Stimulated activated naive CD8-positive, alpha-beta T cell treated with anti-CD3 and anti-CD28 coated beads, Interleukin-15, amount 100 ng/mL, for 72 hours (primary cell): ENCODE results near the gene CLCF1.
A peak's percentile ranks its signal among the peaks of the same experiment; 100 is the strongest.

Experiments
- ATAC-seq: fragments of 150-1000 bp; cut with Tn5 transposase; 2 replicates; pipeline ENCODE4 v1.10.0; 2021; ENCODE audit warnings: mild to moderate bottlenecking, moderate library complexity
- DNase-seq, 2 donors: peaks; one replicate each; pipeline ENCODE4 v3.0.0; 2021 to 2022
- H3K27ac Mint-ChIP-seq, 2 donors: one replicate each; pipeline ENCODE4 v1.8.0; 2022; ENCODE audit warnings: mild to moderate bottlenecking in 2 of 2, mixed read lengths in 2 of 2, moderate library complexity in 2 of 2
- H3K27me3 Mint-ChIP-seq: one replicate; pipeline ENCODE4 v1.8.0; 2022; ENCODE audit warnings: mixed read lengths
- H3K4me1 Mint-ChIP-seq: one replicate; pipeline ENCODE4 v1.8.0; 2022; ENCODE audit warnings: mild to moderate bottlenecking, mixed read lengths
- H3K4me3 Mint-ChIP-seq, 2 donors: one replicate each; pipeline ENCODE4 v1.8.0; 2022; ENCODE audit warnings: mild to moderate bottlenecking in 2 of 2, mixed read lengths in 2 of 2, moderate library complexity in 1 of 2
- H3K9me3 Mint-ChIP-seq, 2 donors: one replicate each; pipeline ENCODE4 v1.8.0; 2022; ENCODE audit warnings: mixed read lengths in 2 of 2

CLCF1 gene

DNA sequence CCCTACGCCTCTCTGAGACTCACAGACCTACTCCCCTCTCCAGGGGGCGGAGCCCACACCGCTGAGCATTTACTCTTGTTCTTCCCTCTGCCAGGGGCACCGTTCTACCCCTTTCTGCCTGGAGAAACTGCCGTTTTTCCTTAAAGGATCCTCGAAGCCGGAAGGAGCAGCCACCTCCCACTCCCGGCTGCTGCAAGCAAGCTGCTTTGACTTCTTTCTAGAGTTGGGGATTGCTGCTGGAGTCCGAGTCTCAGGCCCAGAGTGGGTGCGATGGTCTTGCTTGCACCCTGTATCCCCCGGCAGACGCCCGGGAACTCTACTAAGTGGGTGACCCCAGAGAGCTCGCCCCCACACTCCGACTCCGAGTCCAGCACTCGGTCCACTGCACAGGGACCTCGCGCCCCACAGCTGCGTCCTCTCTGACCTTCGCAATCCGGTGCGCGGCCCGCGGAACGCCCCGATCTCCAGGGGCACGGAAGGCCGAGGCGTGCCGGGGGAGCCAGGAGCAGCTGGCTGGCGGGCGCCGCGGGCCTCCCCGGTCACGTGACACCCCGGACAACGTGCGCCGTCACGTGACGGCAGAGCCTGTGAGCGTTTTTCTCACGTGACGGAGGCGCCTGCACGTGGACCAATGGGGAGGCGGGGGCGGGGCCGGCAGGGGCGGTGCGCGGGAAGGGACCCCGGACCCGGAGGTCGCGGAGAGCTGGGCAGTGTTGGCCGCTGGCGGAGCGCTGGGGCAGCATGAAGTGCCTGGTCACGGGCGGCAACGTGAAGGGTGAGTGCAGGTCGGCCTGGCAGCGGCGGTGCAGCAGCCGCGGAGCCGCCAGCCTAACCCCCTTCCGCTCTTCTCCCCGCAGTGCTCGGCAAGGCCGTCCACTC lies 18.1 kb upstream of the CLCF1 start, which contains the start of gene RAD9A:
Gene RAD9A (plus strand): TSS at position 683 of the 879 bp plus-strand sequence. CDS start 59 bp downstream, at position 742.
- Mint-ChIP-seq H3K9me3 (no peaks in the 10 kb centered on the region), H3K4me3 (peak within 1 kb of the TSS; percentile 94 to 95), H3K27ac (peak within 1 kb of the TSS; percentile 85 to 93), H3K27me3 (no peaks in the 10 kb centered on the region), H3K4me1 (peaks cover 54% of the 10 kb centered on the region)
- DNase-seq: peak; percentile 86 to 92
- ATAC-seq: peak; percentile 72

GRCh38 chr11:67390947-67391303 lies 17.5 kb upstream of the CLCF1 start:
- H3K4me3 Mint-ChIP-seq: peak overlapping the region; percentile 94 to 95
- peaks cover under 1% of the 10 kb centered on the region for H3K27me3 Mint-ChIP-seq
- no peak for DNase-seq
- no peak for ATAC-seq
- no peaks in the 10 kb centered on the region for H3K9me3 Mint-ChIP-seq
- H3K4me1 Mint-ChIP-seq: peaks cover 48% of the 10 kb centered on the region
- H3K27ac Mint-ChIP-seq: peak overlapping the region in 1 of 2 donors; percentile 93

DNA sequence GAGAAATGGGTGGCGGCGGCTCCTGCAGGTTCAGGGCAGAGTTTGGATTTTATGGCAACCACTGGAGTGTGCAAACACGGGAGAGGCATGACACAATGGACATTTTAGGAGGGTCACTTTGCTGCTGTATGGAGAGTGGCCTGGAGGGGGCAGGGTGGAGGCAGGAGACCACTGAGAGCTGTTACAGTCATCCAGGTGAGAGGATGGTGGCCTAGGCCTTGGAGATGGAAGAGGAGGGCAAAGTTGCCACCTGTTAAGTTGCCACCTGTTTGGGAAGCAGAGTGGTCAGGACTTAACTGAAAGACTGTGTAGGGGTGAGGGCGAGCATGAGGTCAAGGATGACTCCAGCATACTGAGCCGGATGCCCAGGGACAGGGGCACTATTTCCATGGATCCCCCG lies 16.1 kb upstream of the CLCF1 start:
- ATAC-seq: peak; percentile 72
- H3K4me3 Mint-ChIP-seq: peak overlapping the region; percentile 49 to 53
- peak overlapping the region in 1 of 2 donors; percentile 19 for H3K27ac Mint-ChIP-seq
- peaks cover 10% of the 10 kb centered on the region for H3K27me3 Mint-ChIP-seq
- H3K9me3 Mint-ChIP-seq: no peaks in the 10 kb centered on the region
- peaks cover 53% of the 10 kb centered on the region for H3K4me1 Mint-ChIP-seq
- peak; percentile 54 to 65 for DNase-seq

GRCh38 chr11:67387518-67387917 lies 14.1 kb upstream of the CLCF1 start:
- ATAC-seq (no peak), DNase-seq (no peak)
- H3K4me3 Mint-ChIP-seq: no peak overlapping the region
- no peak overlapping the region for H3K27ac Mint-ChIP-seq
- H3K27me3 Mint-ChIP-seq: peaks cover 10% of the 10 kb centered on the region
- no peaks in the 10 kb centered on the region for H3K9me3 Mint-ChIP-seq
- H3K4me1 Mint-ChIP-seq: peaks cover 39% of the 10 kb centered on the region

DNA sequence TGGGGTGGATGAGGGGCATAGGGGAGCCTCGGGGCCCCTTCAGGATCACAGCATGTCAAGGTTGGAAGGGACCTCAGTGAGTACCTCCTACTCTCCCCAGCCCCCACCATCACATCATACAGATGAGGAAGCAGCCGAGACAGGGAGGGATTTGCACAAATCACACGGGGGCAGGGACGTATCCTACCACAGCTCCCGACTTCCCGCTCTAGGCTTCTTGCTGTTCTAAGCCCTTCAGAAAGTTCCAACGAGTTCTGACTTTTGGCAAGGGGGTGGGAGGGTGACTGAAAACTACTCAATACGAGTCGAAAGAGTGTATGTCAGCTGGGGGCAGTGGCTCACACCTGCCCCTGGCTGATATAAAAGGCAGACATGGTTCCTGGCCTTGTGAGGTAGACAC lies 13.7 kb upstream of the CLCF1 start:
- H3K4me3 Mint-ChIP-seq: no peak overlapping the region
- peaks cover 38% of the 10 kb centered on the region for H3K4me1 Mint-ChIP-seq
- DNase-seq: no peak
- no peaks in the 10 kb centered on the region for H3K9me3 Mint-ChIP-seq
- H3K27ac Mint-ChIP-seq: no peak overlapping the region
- no peak for ATAC-seq
- H3K27me3 Mint-ChIP-seq: peaks cover 10% of the 10 kb centered on the region

DNA sequence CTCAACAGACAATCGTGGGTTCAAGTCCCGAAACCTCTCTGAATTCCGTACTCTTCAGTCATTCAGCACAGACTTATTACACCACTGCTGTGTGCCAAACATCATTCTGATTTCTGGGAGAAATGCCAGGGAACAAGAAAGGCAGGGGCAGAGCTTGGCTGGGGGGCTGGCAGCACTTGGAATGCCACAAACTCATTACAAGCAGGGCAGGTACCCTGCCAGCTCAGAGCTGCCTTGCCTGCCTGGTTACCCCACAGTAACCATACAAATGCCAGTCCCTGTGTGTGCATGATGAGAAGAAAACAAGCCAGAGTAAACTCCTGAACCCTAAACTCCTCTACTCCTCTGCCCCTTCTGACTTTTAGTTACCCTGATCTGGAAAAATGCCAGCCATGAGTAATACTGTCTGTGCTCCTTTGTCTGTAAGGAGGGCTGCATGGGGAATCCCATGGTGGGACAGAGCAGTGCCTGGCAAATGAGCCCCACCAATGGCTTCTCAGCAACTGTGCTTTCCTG lies 11.5 kb upstream of the CLCF1 start:
- Mint-ChIP-seq H3K4me3 (no peak overlapping the region), H3K9me3 (no peaks in the 10 kb centered on the region), H3K27me3 (peaks cover 22% of the 10 kb centered on the region), H3K4me1 (peaks cover 29% of the 10 kb centered on the region), H3K27ac (no peak overlapping the region)
- ATAC-seq (no peak), DNase-seq (no peak)

DNA sequence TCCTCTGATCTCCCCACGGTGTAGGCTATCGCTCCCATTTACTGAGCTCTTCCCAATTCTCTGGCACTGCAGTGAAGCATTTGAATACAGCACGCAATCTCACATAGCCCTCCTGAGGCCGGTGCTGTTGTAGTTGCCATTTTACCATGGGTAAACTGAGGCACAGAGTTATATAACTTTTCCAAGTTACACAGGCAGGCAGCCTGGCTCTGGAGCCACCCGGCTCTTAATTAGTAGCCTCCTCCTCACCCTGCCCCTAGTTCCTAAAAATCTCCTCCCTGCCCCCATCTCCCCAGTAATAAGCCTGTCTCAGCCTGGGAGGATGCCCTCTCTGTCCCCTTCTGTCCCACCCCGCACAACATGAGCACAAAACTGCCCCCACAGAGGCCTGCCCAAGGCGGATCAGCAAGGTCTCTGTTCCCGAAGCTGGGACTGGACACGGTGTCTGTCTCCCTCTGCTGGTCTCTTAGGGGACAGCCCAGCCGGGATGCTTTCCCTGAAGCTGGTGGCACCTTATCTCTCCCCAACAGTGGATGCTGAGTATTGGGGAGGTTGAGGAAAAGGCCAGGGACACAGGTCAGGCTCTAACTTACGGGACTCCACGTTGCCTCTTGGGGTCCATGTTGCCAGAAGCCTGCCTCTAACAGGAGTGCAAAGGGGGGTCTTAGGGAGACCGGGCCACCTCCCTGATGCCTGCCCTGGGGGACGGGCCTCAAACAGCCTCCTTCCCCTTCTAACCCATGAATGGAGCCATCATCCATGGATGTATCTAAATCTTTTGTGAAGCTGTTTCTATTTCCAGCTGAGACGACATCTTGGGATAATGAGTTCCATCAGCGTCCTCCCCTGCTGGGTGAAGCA lies 9.1 kb upstream of the CLCF1 start:
- Mint-ChIP-seq H3K4me1 (peaks cover 29% of the 10 kb centered on the region), H3K27ac (no peak overlapping the region), H3K27me3 (peaks cover 28% of the 10 kb centered on the region), H3K4me3 (no peak overlapping the region), H3K9me3 (no peaks in the 10 kb centered on the region)
- peak; percentile 83 to 84 for DNase-seq
- peak; percentile 90 for ATAC-seq

DNA sequence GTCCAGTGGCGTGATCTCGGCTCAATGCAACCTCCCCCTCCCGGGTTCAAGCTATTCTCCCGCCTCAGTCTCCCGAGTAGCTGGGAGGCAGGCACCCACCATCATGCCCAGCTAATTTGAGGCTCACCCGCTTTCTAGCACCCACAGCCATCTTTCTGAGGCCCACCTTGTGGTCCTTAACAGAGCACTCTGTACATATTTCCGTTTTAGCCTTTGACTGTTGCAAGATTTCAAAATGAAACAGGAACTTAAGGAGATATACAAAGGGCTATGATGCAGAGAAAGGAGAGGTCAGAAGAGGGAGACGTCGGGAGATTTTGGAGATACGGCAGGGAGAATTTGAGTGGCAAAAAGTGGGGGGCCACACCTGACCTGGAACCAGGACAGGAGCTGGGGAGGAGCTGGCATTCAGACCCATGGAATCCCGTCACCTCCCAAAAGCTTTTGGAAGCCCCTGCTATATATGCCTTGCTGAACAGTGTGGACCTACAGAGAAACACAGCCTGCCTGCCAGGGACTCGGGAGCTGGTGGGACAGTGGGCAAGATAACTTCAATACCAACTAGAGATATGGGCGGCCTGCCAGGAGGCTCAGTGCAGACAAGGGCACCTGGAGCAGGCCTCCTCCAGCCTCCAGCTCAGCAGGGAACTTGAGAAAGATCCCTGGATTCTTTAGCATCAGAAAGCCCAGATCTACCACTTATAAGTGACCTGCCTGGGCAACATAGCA lies 8.0 kb upstream of the CLCF1 start:
- H3K9me3 Mint-ChIP-seq: no peaks in the 10 kb centered on the region
- no peak for DNase-seq
- no peak for ATAC-seq
- no peak overlapping the region for H3K4me3 Mint-ChIP-seq
- no peak overlapping the region for H3K27ac Mint-ChIP-seq
- peaks cover 29% of the 10 kb centered on the region for H3K4me1 Mint-ChIP-seq
- peaks cover 30% of the 10 kb centered on the region for H3K27me3 Mint-ChIP-seq

- Mint-ChIP-seq H3K4me1 (peaks cover 36% of the 10 kb centered on the region), H3K27me3 (peaks cover 40% of the 10 kb centered on the region), H3K9me3 (no peaks in the 10 kb centered on the region), H3K4me3 (no peak overlapping the region), H3K27ac (no peak overlapping the region)
- DNase-seq: no peak
- peak; percentile 22 for ATAC-seq
These were observed 6.0 kb upstream of the CLCF1 start for GRCh38 chr11:67379061-67380058.

- H3K9me3 Mint-ChIP-seq: no peaks in the 10 kb centered on the region
- peaks cover 44% of the 10 kb centered on the region for H3K4me1 Mint-ChIP-seq
- DNase-seq: no peak
- peaks cover 48% of the 10 kb centered on the region for H3K27me3 Mint-ChIP-seq
- ATAC-seq: no peak
- H3K4me3 Mint-ChIP-seq: no peak overlapping the region
- H3K27ac Mint-ChIP-seq: no peak overlapping the region
These were observed 5.1 kb upstream of the CLCF1 start for GRCh38 chr11:67378544-67378943.

DNA sequence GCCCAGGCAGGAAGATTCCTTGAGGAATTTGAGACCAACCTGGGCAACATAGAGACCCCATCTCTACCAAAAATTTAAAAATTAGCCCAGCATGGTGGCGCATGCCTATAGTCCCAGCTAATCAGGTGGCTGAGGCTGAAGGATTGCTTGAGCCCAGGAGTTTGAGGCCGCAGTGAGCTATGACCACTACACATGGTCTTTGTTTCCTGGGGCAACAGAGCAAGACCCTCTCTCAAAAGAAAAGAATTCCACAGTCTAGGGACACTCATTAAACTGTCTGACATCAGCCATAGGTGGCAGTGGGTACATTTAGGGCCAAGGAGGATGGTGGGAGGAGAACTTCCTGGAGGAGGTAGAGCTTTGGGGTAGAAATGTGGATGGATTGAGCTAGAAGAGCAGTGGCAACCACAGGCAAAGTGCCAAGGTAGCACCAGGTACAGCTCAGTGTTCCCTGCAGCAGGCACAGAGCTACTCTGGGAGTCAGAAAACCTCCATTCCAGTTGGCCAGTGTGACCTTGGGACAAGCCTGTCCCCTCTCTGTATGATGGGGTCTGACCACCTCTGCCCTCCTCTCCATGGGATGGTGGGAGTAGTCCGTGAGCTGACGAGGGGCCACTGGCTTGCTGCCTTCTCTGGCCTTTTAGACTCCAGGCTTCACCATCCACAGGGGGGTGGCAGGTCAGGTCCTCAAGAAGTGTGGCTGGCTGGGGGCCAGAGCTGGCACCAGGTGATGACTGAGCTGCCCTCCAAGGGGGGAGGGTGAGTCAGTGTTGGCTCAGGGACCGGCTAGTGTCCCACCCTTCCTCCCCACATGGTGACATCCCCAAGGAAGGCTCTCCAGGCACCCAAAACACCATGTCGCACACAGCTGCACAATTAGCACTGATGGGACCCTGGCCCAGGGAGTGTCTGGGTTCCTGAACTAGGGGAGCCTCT lies 3.7 kb upstream of the CLCF1 start:
- Mint-ChIP-seq H3K4me3 (no peak overlapping the region), H3K27ac (no peak overlapping the region), H3K27me3 (peaks cover 50% of the 10 kb centered on the region), H3K4me1 (peaks cover 40% of the 10 kb centered on the region), H3K9me3 (no peaks in the 10 kb centered on the region)
- ATAC-seq (no peak), DNase-seq (no peak)

GRCh38 chr11:67376063-67376820 lies 2.8 kb upstream of the CLCF1 start:
- no peaks in the 10 kb centered on the region for H3K9me3 Mint-ChIP-seq

More at GRCh38 chr11:67376063-67376820, 2.8 kb upstream of the CLCF1 start:
- no peak for ATAC-seq
- DNase-seq: no peak
- no peak overlapping the region for H3K4me3 Mint-ChIP-seq
- H3K27ac Mint-ChIP-seq: no peak overlapping the region
- H3K4me1 Mint-ChIP-seq: peaks cover 45% of the 10 kb centered on the region
- H3K27me3 Mint-ChIP-seq: peaks cover 57% of the 10 kb centered on the region
